Endothelial cell (in vitro differentiated cells): ENCODE data around the gene SLC2A9. TPM values are rescaled to one million over a fixed set of nuclear protein-coding genes. Genes with fewer than 3 reads are reported as not detected.

Source experiments
- DNase-seq: peaks from one replicate; pipeline ENCODE4 v3.0.0; 2021; ENCODE audit warnings: low spot score
- H3K27ac Mint-ChIP-seq: one replicate; pipeline ENCODE4 v1.8.0; 2021; ENCODE audit warnings: mixed read lengths, inconsistent platforms; ENCODE audit not compliant: unreplicated experiment
- H3K27me3 Mint-ChIP-seq: one replicate; pipeline ENCODE4 v1.8.0; 2021; ENCODE audit warnings: mild to moderate bottlenecking, moderate library complexity, mixed read lengths, inconsistent platforms; ENCODE audit not compliant: unreplicated experiment
- H3K36me3 Mint-ChIP-seq: one replicate; pipeline ENCODE4 v1.8.0; 2021; ENCODE audit warnings: mild to moderate bottlenecking, low read depth, mixed read lengths, inconsistent platforms; ENCODE audit not compliant: unreplicated experiment
- H3K4me1 Mint-ChIP-seq: one replicate; pipeline ENCODE4 v1.8.0; 2021; ENCODE audit warnings: mild to moderate bottlenecking, mixed read lengths, inconsistent platforms; ENCODE audit not compliant: unreplicated experiment
- H3K4me3 Mint-ChIP-seq: one replicate; pipeline ENCODE4 v1.8.0; 2021; ENCODE audit warnings: mild to moderate bottlenecking, mixed read lengths, inconsistent platforms; ENCODE audit not compliant: unreplicated experiment
- H3K9me3 Mint-ChIP-seq: one replicate; pipeline ENCODE4 v1.8.0; 2021; ENCODE audit warnings: mixed read lengths, inconsistent platforms; ENCODE audit not compliant: unreplicated experiment
- CTCF ChIP-seq: fragments of 200-600 bp; sonication (generic); IDR thresholded peaks from one replicate; pipeline ENCODE4 v1.5.0; 2021; ENCODE audit warnings: antibody characterized with exemption; ENCODE audit not compliant: unreplicated experiment
- total RNA-seq: library from RNA; stranded (reverse); fragmentation: NEBNext Ultra II Directional; extraction: Animal tissue kit (Norgen Biotek cat#: 25700); gene quantifications from one replicate; pipeline ENCODE4 v1.2.1, GENCODE V29; 2021; ENCODE audit not compliant: unreplicated experiment

The SLC2A9 gene
- total RNA-seq, 1 donor from 2014 or later = 0.72 TPM

- H3K9me3 Mint-ChIP-seq = no peaks in the 10 kb centered on the region
- H3K4me1 Mint-ChIP-seq = no peaks in the 10 kb centered on the region
- H3K27me3 Mint-ChIP-seq = peaks cover 1% of the 10 kb centered on the region
- no peak overlapping the region for H3K27ac Mint-ChIP-seq
- TF ChIP-seq CTCF = no peak
- H3K4me3 Mint-ChIP-seq = no peak overlapping the region
- H3K36me3 Mint-ChIP-seq = no peaks in the 10 kb centered on the region
- no peak for DNase-seq
Measured at GRCh38 chr4:9944431-9945425, 76.6 kb downstream of the SLC2A9 start.

GRCh38 chr4:9943761-9944160, 77.5 kb downstream of the SLC2A9 start:
- no peaks in the 10 kb centered on the region for H3K9me3 Mint-ChIP-seq
- no peak for DNase-seq

GRCh38 chr4:9942921-9943600, 78.2 kb downstream of the SLC2A9 start:
- Mint-ChIP-seq H3K27ac (no peak overlapping the region), H3K27me3 (peaks cover 1% of the 10 kb centered on the region), H3K4me1 (no peaks in the 10 kb centered on the region), H3K4me3 (no peak overlapping the region), H3K9me3 (no peaks in the 10 kb centered on the region), H3K36me3 (no peaks in the 10 kb centered on the region)
- no peak for DNase-seq
- TF ChIP-seq CTCF = no peak

More at GRCh38 chr4:9943761-9944160, 77.5 kb downstream of the SLC2A9 start:
- Mint-ChIP-seq H3K27me3 (peaks cover 1% of the 10 kb centered on the region), H3K36me3 (no peaks in the 10 kb centered on the region), H3K4me3 (no peak overlapping the region), H3K4me1 (no peaks in the 10 kb centered on the region), H3K27ac (no peak overlapping the region)
- TF ChIP-seq CTCF = no peak

- Mint-ChIP-seq H3K4me3 (no peak overlapping the region), H3K4me1 (no peaks in the 10 kb centered on the region), H3K9me3 (no peaks in the 10 kb centered on the region), H3K27ac (no peak overlapping the region), H3K27me3 (peaks cover 1% of the 10 kb centered on the region), H3K36me3 (no peaks in the 10 kb centered on the region)
- no peak for DNase-seq
- TF ChIP-seq CTCF = no peak
Measured at GRCh38 chr4:9942139-9942538, 79.2 kb downstream of the SLC2A9 start.
